ENCODE results near the gene EVPL. TPM values are rescaled to one million over a fixed set of nuclear protein-coding genes. Genes with fewer than 3 reads are reported as not detected.

EVPL gene
- total and polyA plus RNA-seq, 4 experiments from 2014 or later: not detected

GRCh38 chr17:76018340-76018680 is 8.8 kb downstream of the EVPL start:
- Mint-ChIP-seq H3K27ac (peak overlapping the region in 1 of 7 donors; percentile 82), H3K27me3 (no peaks in the 10 kb centered on the region), H3K36me3 (no peaks in the 10 kb centered on the region), H3K4me1 (peaks cover 2 to 7% (median 6%) of the 10 kb centered on the region in 4 donors), H3K9me3 (no peaks in the 10 kb centered on the region), H3K4me3 (no peak overlapping the region)
- Histone ChIP-seq H3K4me3 (ENCODE audit: low read length in 2 of 2) (no peak overlapping the region), H3K4me1 (ENCODE audit: insufficient read depth, low read length) (peaks cover 8% of the 10 kb centered on the region), H3K9me3 (ENCODE audit: control insufficient read depth in 1 of 2, low read length in 2 of 2) (no peaks in the 10 kb centered on the region), H3K36me3 (ENCODE audit: insufficient read depth, low read length) (no peaks in the 10 kb centered on the region), H3K27me3 (ENCODE audit: insufficient read depth, low read length) (no peaks in the 10 kb centered on the region), H3K27ac (ENCODE audit: low read depth, low read length) (no peak overlapping the region)
- intact Hi-C loops (cut with micrococcal nuclease): no loop called here
- ChIA-PET CTCF (ENCODE audit: partially characterized antibody) (interaction anchor here (1.4 to 11.7 kb wide), 4 partner anchors 9 to 281 kb away, joined by 4 to 168 read pairs (median 14); partner anchors contain the start of gene MRPL38), POLR2A (ENCODE audit: partially characterized antibody) (interaction anchor here (1.5 kb wide), 1 partner anchor 11 kb away, joined by 3 read pairs; no protein-coding TSS in a partner anchor)
- DNase-seq: no peak

- Mint-ChIP-seq H3K36me3 (no peaks in the 10 kb centered on the region), H3K4me3 (no peak overlapping the region), H3K27me3 (no peaks in the 10 kb centered on the region), H3K9me3 (no peaks in the 10 kb centered on the region), H3K27ac (no peak overlapping the region), H3K4me1 (peaks cover 2 to 7% (median 6%) of the 10 kb centered on the region in 4 donors)
- no peak overlapping the region for H3K27ac ChIP-seq (ENCODE audit: low read depth, low read length)
- ChIA-PET POLR2A (ENCODE audit: partially characterized antibody) (interaction anchor here (1.5 kb wide), 1 partner anchor 12 kb away, joined by 3 read pairs; no protein-coding TSS in a partner anchor), CTCF (ENCODE audit: partially characterized antibody) (interaction anchor here (3.6 to 11.7 kb wide), 2 partner anchors 8 to 282 kb away, joined by 21 to 168 read pairs; no protein-coding TSS in a partner anchor)
- no peaks in the 10 kb centered on the region for H3K36me3 ChIP-seq (ENCODE audit: insufficient read depth, low read length)
- no peaks in the 10 kb centered on the region for H3K27me3 ChIP-seq (ENCODE audit: insufficient read depth, low read length)
- H3K4me1 ChIP-seq (ENCODE audit: insufficient read depth, low read length): peaks cover 8% of the 10 kb centered on the region
- intact Hi-C loops (cut with micrococcal nuclease): no loop called here
- H3K9me3 ChIP-seq (ENCODE audit: control insufficient read depth in 1 of 2, low read length in 2 of 2): no peaks in the 10 kb centered on the region
- no peak overlapping the region for H3K4me3 ChIP-seq (ENCODE audit: low read length in 2 of 2)
- DNase-seq: no peak
Observed at GRCh38 chr17:76017481-76018339, 9.4 kb downstream of the EVPL start.

GRCh38 chr17:76014925-76015261 is 12.2 kb downstream of the EVPL start:
- Histone ChIP-seq H3K27me3 (ENCODE audit: insufficient read depth, low read length) (no peaks in the 10 kb centered on the region), H3K36me3 (ENCODE audit: insufficient read depth, low read length) (no peaks in the 10 kb centered on the region), H3K4me1 (ENCODE audit: insufficient read depth, low read length) (peaks cover 8% of the 10 kb centered on the region), H3K27ac (ENCODE audit: low read depth, low read length) (no peak overlapping the region), H3K9me3 (ENCODE audit: control insufficient read depth in 1 of 2, low read length in 2 of 2) (no peaks in the 10 kb centered on the region), H3K4me3 (ENCODE audit: low read length in 2 of 2) (no peak overlapping the region)
- no peaks in the 10 kb centered on the region for H3K36me3 Mint-ChIP-seq
- no peak for DNase-seq
- H3K27me3 Mint-ChIP-seq: no peaks in the 10 kb centered on the region
- ChIA-PET CTCF (ENCODE audit: partially characterized antibody) (interaction anchor here (0.7 to 11.7 kb wide), 45 partner anchors 8 to 393 kb away, joined by 3 to 168 read pairs (median 5); partner anchors contain the start of genes CDK3, EVPL, EXOC7 and MRPL38), POLR2A (ENCODE audit: partially characterized antibody) (interaction anchor here (1.1 to 1.7 kb wide), 4 partner anchors 56 to 265 kb away, joined by 3 to 6 read pairs (median 5); no protein-coding TSS in a partner anchor)
- H3K4me1 Mint-ChIP-seq: peaks cover 2 to 7% (median 6%) of the 10 kb centered on the region in 4 donors
- intact Hi-C loops (cut with micrococcal nuclease): loop anchor here (1.0 to 5.0 kb wide), 6 partner anchors 58 to 284 kb away; partner anchors contain the start of gene SRP68
- no peak overlapping the region for H3K4me3 Mint-ChIP-seq
- no peak overlapping the region for H3K27ac Mint-ChIP-seq
- H3K9me3 Mint-ChIP-seq: no peaks in the 10 kb centered on the region

- Histone ChIP-seq H3K9me3 (ENCODE audit: control insufficient read depth in 1 of 2, low read length in 2 of 2) (no peaks in the 10 kb centered on the region), H3K27me3 (ENCODE audit: insufficient read depth, low read length) (no peaks in the 10 kb centered on the region), H3K27ac (ENCODE audit: low read depth, low read length) (no peak overlapping the region), H3K4me3 (ENCODE audit: low read length in 2 of 2) (no peak overlapping the region), H3K36me3 (ENCODE audit: insufficient read depth, low read length) (no peaks in the 10 kb centered on the region), H3K4me1 (ENCODE audit: insufficient read depth, low read length) (peaks cover 8% of the 10 kb centered on the region)
- intact Hi-C loops (cut with micrococcal nuclease): loop anchor here (1.0 to 5.0 kb wide), 6 partner anchors 58 to 285 kb away; partner anchors contain the start of gene SRP68
- Mint-ChIP-seq H3K27ac (peak overlapping the region in 2 of 7 donors; percentile 50 to 81), H3K4me1 (peaks cover 3 to 11% (median 6%) of the 10 kb centered on the region in 4 donors), H3K9me3 (no peaks in the 10 kb centered on the region), H3K27me3 (no peaks in the 10 kb centered on the region), H3K4me3 (peak overlapping the region in 2 of 8 donors; percentile 34 to 52), H3K36me3 (no peaks in the 10 kb centered on the region)
- DNase-seq: peak; percentile 72 to 79 (median 74)
- ChIA-PET CTCF (ENCODE audit: partially characterized antibody) (interaction anchor here (0.6 to 11.7 kb wide), 60 partner anchors 9 to 1376 kb away, joined by 3 to 168 read pairs (median 4); partner anchors contain the start of genes CDK3, EVPL, EXOC7 and MRPL38), POLR2A (ENCODE audit: partially characterized antibody) (interaction anchor here (0.7 to 1.7 kb wide), 7 partner anchors 15 to 265 kb away, joined by 3 to 6 read pairs (median 3); partner anchors contain the start of gene EXOC7)
Observed at GRCh38 chr17:76014100-76014924, 12.8 kb downstream of the EVPL start.

GRCh38 chr17:76013377-76013932 is 13.7 kb downstream of the EVPL start:
- ChIA-PET POLR2A (ENCODE audit: partially characterized antibody) (interaction anchor here (0.7 to 1.7 kb wide), 6 partner anchors 16 to 266 kb away, joined by 3 to 6 read pairs (median 4); partner anchors contain the start of gene EXOC7), CTCF (ENCODE audit: partially characterized antibody) (interaction anchor here (0.6 to 11.7 kb wide), 46 partner anchors 9 to 1377 kb away, joined by 3 to 168 read pairs (median 5); partner anchors contain the start of genes CDK3, EVPL, EXOC7 and MRPL38)
- H3K36me3 Mint-ChIP-seq: no peaks in the 10 kb centered on the region
- no peaks in the 10 kb centered on the region for H3K9me3 Mint-ChIP-seq
- peaks cover 8% of the 10 kb centered on the region for H3K4me1 ChIP-seq (ENCODE audit: insufficient read depth, low read length)
- intact Hi-C loops (cut with micrococcal nuclease): loop anchor here (5.0 kb wide), 2 partner anchors 109 to 169 kb away; no protein-coding TSS in a partner anchor
- H3K9me3 ChIP-seq (ENCODE audit: control insufficient read depth in 1 of 2, low read length in 2 of 2): no peaks in the 10 kb centered on the region
- H3K4me1 Mint-ChIP-seq: peaks cover 3 to 11% (median 6%) of the 10 kb centered on the region in 4 donors
- H3K4me3 Mint-ChIP-seq: no peak overlapping the region
- DNase-seq: no peak
- no peak overlapping the region for H3K4me3 ChIP-seq (ENCODE audit: low read length in 2 of 2)
- peak overlapping the region in 1 of 7 donors; percentile 56 for H3K27ac Mint-ChIP-seq
- no peaks in the 10 kb centered on the region for H3K27me3 Mint-ChIP-seq
- H3K27ac ChIP-seq (ENCODE audit: low read depth, low read length): no peak overlapping the region
- no peaks in the 10 kb centered on the region for H3K27me3 ChIP-seq (ENCODE audit: insufficient read depth, low read length)
- no peaks in the 10 kb centered on the region for H3K36me3 ChIP-seq (ENCODE audit: insufficient read depth, low read length)

- Histone ChIP-seq H3K27me3 (ENCODE audit: insufficient read depth, low read length) (no peaks in the 10 kb centered on the region), H3K27ac (ENCODE audit: low read depth, low read length) (no peak overlapping the region), H3K9me3 (ENCODE audit: control insufficient read depth in 1 of 2, low read length in 2 of 2) (no peaks in the 10 kb centered on the region), H3K4me1 (ENCODE audit: insufficient read depth, low read length) (peaks cover 8% of the 10 kb centered on the region), H3K4me3 (ENCODE audit: low read length in 2 of 2) (no peak overlapping the region), H3K36me3 (ENCODE audit: insufficient read depth, low read length) (no peaks in the 10 kb centered on the region)
- ChIA-PET CTCF (ENCODE audit: partially characterized antibody) (interaction anchor here (0.7 to 11.7 kb wide), 11 partner anchors 7 to 287 kb away, joined by 3 to 168 read pairs (median 4); partner anchors contain the start of genes CDK3 and MRPL38), POLR2A (ENCODE audit: partially characterized antibody) (no interaction called here)
- H3K4me1 Mint-ChIP-seq: peaks cover 3 to 11% (median 6%) of the 10 kb centered on the region in 4 donors
- H3K36me3 Mint-ChIP-seq: no peaks in the 10 kb centered on the region
- no peak overlapping the region for H3K27ac Mint-ChIP-seq
- DNase-seq: no peak
- H3K4me3 Mint-ChIP-seq: no peak overlapping the region
- H3K27me3 Mint-ChIP-seq: no peaks in the 10 kb centered on the region
- H3K9me3 Mint-ChIP-seq: no peaks in the 10 kb centered on the region
- intact Hi-C loops (cut with micrococcal nuclease): loop anchor here (5.0 kb wide), 2 partner anchors 110 to 170 kb away; no protein-coding TSS in a partner anchor
Observed at GRCh38 chr17:76011951-76012350, 15.2 kb downstream of the EVPL start.
